Tibial artery (tissue), 4 donors: ENCODE measurements around the gene CES2.
A peak's percentile ranks its signal among the peaks of the same experiment; 100 is the strongest.

Experiments
- DNase-seq, 2 donors: peaks; one replicate each; pipeline ENCODE4 v3.0.0-alpha.2; 2019
- H3K27ac ChIP-seq, 2 donors: fragments of 200-600 bp; sonication (generic) in 1 of 2; 1 replicate in 1 of 2; 2 replicates in 1 of 2; pipeline ENCODE4 v1.5.1; 2018 to 2019; ENCODE audit warnings: mild to moderate bottlenecking in 1 of 2
- H3K27me3 ChIP-seq, 2 donors: fragments of 200-600 bp; sonication (generic) in 1 of 2; one replicate each; pipeline versions ENCODE4 v1.5.1 to v1.6.0; 2016 to 2019
- H3K36me3 ChIP-seq, 3 donors: fragments of 200-600 bp; sonication (generic) in 2 of 3; one replicate each; pipeline ENCODE4 v1.5.1; 2016 to 2019; ENCODE audit warnings: mild to moderate bottlenecking in 2 of 3
- H3K4me1 ChIP-seq, 4 donors: fragments of 200-600 bp; sonication (generic) in 2 of 4; 1 replicate in 3 of 4; 2 replicates in 1 of 4; pipeline ENCODE4 v1.5.1; 2016 to 2019
- H3K4me3 ChIP-seq, 2 donors: fragments of 200-600 bp; sonication (generic) in 1 of 2; 1 replicate in 1 of 2; 2 replicates in 1 of 2; pipeline ENCODE4 v1.5.1; 2018 to 2019; ENCODE audit warnings: mild to moderate bottlenecking in 2 of 2
- H3K9me3 ChIP-seq, 3 donors: fragments of 200-600 bp; sonication (generic) in 1 of 3; one replicate each; pipeline ENCODE4 v1.5.1; 2016 to 2019
- intact Hi-C: fragments of 100-400 bp; cut with DNase I; formaldehyde crosslinking; loops from one replicate; pipeline ENCODE4 v1.15.0; 2023; ENCODE audit warnings: low total_unique reads
- TF ChIP-seq, protein P1 (sequence below), 2 experiments: fragments of 200-600 bp in 1 of 2; fragments of 450-650 bp in 1 of 2; IDR thresholded peaks; one replicate each; pipeline ENCODE4 v1.5.1; 2017 to 2019; ENCODE audit warnings: antibody characterized with exemption in 2 of 2, mild to moderate bottlenecking in 1 of 2, moderate library complexity in 1 of 2

The CES2 gene

DNA sequence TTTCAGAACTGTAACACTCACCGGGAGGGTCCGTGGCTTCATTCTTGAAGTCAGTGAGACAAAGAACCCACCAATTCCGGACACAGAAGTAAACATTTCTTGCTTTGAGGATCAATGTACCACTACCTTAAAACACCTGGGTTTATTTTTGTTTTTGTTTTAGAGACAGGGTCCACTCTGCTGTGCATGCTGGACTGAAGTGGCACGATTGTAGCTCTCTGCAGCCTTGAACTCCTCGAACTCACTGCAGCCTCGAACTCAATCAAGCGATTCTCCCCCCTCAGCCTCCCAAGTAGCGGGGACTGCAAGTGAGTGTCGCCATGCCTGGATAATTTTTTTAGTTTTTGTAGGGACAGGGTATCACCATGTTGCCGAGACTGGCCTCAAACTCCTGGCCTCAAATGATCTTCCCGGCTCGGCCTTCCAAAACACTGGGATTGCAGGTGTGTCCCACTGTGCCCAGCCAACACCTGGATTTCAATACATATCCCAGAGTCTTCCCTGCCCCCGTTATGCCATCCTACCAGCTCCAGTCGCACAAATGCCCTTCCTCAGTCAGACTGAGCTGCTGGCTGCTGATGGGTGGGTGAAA, 40.1 kb downstream of the CES2 start:
- Histone ChIP-seq H3K4me1 (peaks cover 0 to 13% (median 0%) of the 10 kb centered on the region in 4 donors), H3K9me3 (no peaks in the 10 kb centered on the region), H3K27ac (no peak overlapping the region), H3K36me3 (no peaks in the 10 kb centered on the region), H3K4me3 (no peak overlapping the region), H3K27me3 (peaks cover 0 to 23% of the 10 kb centered on the region in 2 donors)
- TF ChIP-seq, protein P1, sequence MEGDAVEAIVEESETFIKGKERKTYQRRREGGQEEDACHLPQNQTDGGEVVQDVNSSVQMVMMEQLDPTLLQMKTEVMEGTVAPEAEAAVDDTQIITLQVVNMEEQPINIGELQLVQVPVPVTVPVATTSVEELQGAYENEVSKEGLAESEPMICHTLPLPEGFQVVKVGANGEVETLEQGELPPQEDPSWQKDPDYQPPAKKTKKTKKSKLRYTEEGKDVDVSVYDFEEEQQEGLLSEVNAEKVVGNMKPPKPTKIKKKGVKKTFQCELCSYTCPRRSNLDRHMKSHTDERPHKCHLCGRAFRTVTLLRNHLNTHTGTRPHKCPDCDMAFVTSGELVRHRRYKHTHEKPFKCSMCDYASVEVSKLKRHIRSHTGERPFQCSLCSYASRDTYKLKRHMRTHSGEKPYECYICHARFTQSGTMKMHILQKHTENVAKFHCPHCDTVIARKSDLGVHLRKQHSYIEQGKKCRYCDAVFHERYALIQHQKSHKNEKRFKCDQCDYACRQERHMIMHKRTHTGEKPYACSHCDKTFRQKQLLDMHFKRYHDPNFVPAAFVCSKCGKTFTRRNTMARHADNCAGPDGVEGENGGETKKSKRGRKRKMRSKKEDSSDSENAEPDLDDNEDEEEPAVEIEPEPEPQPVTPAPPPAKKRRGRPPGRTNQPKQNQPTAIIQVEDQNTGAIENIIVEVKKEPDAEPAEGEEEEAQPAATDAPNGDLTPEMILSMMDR (IDR thresholded peaks at IDR 0.05): no peak
- intact Hi-C loops: loop anchor here (10.0 kb wide), 1 partner anchor 209 kb away; the partner anchor contains the start of gene MATCAP1
- DNase-seq: no peak

DNA sequence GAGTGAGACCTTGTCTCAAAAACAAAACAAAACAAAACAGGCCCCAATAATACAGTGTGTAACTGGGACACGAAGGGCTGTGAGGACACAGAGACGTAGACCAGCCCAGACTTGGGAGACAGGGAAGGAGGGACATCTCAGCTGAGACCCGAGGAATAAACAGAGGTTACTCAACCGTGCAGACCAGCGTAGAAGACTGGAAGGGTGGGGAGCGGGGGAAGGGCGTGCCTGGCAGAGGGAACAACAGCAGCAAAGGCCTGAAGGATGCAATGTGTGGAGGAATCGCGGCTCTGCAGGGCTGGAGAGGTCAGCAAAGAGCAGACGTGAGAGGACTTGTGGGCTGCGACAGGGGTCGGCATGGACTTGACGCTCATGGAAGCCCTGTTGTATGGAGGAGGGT, 41.4 kb downstream of the CES2 start:
- H3K4me1 ChIP-seq: peaks cover 0 to 13% (median 0%) of the 10 kb centered on the region in 4 donors
- no peak for DNase-seq
- peaks cover 0 to 17% of the 10 kb centered on the region in 2 donors for H3K27me3 ChIP-seq
- H3K36me3 ChIP-seq: no peaks in the 10 kb centered on the region
- TF ChIP-seq, protein P1 (IDR thresholded peaks at IDR 0.05): no peak
- intact Hi-C loops: loop anchor here (1.0 to 10.0 kb wide), 2 partner anchors 178 to 208 kb away; partner anchors contain the start of gene MATCAP1
- H3K9me3 ChIP-seq: no peaks in the 10 kb centered on the region
- no peak overlapping the region for H3K27ac ChIP-seq
- no peak overlapping the region for H3K4me3 ChIP-seq

DNA sequence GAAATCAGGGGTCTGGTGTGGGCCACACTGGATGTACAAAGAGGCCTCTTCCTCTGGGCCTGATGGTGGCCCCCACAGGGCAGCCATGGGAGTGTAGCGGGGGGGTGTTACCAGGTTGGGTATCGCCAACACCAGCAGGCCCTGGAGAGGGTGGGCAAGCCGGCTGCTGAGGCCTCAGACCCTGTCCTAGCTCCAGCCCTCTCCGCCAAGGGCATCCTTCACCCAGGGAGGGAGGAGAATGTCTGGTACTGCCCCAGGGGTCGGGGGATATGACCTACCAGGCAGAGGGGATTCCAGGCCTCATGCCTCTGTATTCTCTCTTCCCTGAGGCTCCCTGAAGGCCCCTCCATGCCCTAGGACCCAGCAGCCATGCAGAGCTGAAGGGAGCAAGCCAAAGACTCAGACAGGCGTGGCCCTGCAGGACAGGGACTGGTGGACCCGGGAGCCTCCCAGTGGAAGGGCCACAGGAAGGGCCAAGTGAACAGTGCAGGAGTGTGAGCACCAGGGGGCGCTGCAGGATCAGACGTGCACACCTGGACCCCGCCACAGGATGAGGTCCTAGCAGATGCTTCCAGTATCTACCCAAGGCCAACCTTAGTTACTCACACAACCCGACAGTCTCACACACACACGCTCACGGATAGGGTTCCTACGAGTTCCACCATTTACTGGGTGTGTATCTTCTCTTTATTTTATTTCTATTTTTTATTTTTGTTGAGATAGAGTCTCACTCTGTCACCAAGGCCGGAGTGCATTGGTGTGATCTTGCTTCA, 42.2 kb downstream of the CES2 start:
- TF ChIP-seq, protein P1 (IDR thresholded peaks at IDR 0.05): peak; percentile 95 to 99
- peaks cover 0 to 17% of the 10 kb centered on the region in 2 donors for H3K27me3 ChIP-seq
- peaks cover 0 to 13% (median 0%) of the 10 kb centered on the region in 4 donors for H3K4me1 ChIP-seq
- no peak overlapping the region for H3K4me3 ChIP-seq
- DNase-seq: peak; percentile 89 to 91
- no peaks in the 10 kb centered on the region for H3K9me3 ChIP-seq
- no peaks in the 10 kb centered on the region for H3K36me3 ChIP-seq
- no peak overlapping the region for H3K27ac ChIP-seq
- intact Hi-C loops: loop anchor here (1.0 to 10.0 kb wide), 2 partner anchors 177 to 207 kb away; partner anchors contain the start of gene MATCAP1

DNA sequence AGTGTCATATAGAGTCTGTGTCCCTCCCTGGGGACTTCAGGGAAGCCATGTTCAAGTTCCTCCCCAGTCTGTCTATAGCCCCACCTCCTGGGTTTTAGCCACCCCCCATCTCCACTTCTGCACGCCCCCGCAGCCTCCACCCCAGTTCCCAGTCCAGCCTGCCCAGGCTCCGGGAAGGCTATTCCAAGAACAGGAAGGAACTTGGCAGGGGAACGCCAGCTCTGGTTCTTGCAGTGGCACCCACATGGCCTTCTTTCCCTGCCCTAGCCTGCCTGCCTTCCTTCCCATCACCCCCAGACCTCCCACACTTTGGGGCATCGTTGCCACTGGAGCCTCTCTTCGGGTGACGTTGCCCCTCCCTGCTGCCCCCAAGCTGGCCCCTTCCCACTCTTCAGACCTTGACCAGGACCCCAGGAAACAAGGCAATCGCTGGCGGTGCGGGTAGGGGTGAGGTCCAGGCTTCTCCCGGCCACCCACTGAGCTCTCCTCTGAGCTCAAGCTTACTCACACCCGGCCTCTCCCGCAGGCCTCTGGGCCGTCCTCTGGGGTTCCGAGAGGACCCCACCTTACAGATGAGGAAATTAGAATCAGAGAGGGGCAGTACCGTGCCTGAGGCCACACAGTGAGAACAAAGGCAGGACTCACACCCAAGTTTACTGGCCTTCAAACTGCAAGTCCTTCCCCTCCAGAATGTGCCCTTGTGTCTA, 43.8 kb downstream of the CES2 start:
- H3K9me3 ChIP-seq: no peaks in the 10 kb centered on the region
- H3K27me3 ChIP-seq: peaks cover 0 to 7% of the 10 kb centered on the region in 2 donors
- no peak overlapping the region for H3K4me3 ChIP-seq
- H3K27ac ChIP-seq: peak overlapping the region in 1 of 2 donors; percentile 32
- peak in 1 of 2 donors; percentile 78 for DNase-seq
- no peaks in the 10 kb centered on the region for H3K36me3 ChIP-seq
- TF ChIP-seq, protein P1 (IDR thresholded peaks at IDR 0.05): no peak
- peaks cover 0 to 13% (median 0%) of the 10 kb centered on the region in 4 donors for H3K4me1 ChIP-seq
- intact Hi-C loops: loop anchor here (10.0 kb wide), 1 partner anchor 206 kb away; the partner anchor contains the start of gene MATCAP1

DNA sequence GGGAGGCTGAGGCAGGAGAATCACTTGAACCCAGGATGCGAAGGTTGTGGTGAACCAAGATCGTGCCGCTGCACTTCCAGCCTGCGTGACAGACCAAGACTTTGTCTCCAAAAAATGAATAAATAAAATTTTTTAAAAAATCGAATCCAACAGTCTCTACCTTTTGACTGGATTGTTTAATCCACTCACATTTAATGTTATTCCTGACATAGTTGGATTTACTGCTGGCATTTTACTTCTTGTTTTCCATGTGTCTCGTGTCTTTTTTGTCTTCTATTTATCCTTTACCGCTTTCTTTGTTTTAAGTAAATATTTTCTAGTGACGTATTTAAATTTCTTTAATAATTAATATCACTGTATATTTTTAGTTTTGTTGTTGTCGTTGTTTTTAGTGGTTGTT, 47.7 kb downstream of the CES2 start:
- H3K27ac ChIP-seq: no peak overlapping the region

More for the DNA sequence above, 47.7 kb downstream of the CES2 start:
- intact Hi-C loops: no loop called here
- H3K27me3 ChIP-seq: peaks cover 0 to 2% of the 10 kb centered on the region in 2 donors
- no peaks in the 10 kb centered on the region for H3K9me3 ChIP-seq
- no peak overlapping the region for H3K4me3 ChIP-seq
- TF ChIP-seq, protein P1 (IDR thresholded peaks at IDR 0.05): no peak
- DNase-seq: no peak
- no peaks in the 10 kb centered on the region for H3K36me3 ChIP-seq
- peaks cover 0 to 13% (median 0%) of the 10 kb centered on the region in 4 donors for H3K4me1 ChIP-seq
